GM21390 (cell line): Measurements from ENCODE around the gene SOCS1.

Experiments used
- ATAC-seq: cut with Tn5 transposase; IDR thresholded peaks from one replicate; pipeline ENCODE4 v1.9.1; 2021; ENCODE audit not compliant: unreplicated experiment

Gene SOCS1

DNA sequence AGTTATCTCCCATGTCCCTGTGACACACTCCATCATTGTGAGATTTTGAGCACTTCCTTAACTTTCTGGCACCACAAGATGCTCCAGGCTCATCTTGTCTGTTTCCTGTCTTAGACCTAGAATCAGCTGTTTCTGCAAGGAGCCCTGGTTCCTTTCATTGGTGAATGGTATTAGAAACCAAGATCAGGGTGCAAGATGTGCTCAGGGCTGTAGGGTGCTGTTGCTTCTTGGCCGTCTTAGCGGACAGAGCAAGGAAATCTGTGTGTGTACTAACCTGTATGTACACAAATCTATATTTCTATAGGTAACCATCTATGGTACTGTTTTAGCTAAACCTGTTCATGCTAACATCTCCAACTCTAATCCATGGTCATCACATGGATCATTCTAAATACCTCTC lies 33.2 kb upstream of the SOCS1 start:
- ATAC-seq = no peak

DNA sequence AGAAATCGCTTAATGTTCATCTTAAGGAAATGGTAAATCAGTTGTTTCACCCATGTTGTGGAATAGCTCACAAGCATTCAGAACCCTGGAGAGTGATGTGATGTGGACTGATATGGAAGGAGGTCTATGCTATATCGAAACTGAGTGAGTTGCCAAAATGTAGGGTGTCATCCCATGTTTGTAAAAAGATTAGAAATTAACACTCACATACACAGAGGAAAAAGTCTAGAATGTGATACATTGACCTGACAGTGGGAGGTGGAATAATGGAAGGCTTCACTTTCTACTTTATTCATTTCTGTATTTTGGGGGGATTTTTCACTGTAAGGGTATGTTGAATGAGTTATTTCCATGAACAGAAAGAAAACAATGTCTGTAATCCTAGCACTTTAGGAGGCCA lies 29.8 kb upstream of the SOCS1 start:
- ATAC-seq = no peak

DNA sequence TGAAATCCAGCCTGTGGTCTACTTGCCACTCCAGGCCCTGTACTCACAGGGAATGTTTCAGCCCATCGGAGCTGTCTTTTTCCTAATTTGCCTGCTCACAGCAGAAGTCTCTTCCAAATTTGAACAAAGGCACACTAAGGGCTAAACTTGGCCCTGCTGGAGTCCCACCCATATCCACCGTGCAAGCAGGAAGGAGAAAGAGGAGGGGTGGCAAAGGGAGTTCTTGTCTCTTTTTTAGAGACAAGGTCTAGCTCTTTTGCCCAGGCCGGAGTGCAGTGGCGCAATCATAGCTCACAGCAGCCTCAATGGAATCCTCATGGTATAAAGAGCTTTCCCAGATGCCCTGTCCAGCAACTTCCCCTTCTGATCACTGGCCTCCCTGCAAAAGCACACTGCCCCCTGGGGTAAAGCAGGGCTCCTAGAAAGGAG lies 27.8 kb upstream of the SOCS1 start:
- ATAC-seq = no peak

DNA sequence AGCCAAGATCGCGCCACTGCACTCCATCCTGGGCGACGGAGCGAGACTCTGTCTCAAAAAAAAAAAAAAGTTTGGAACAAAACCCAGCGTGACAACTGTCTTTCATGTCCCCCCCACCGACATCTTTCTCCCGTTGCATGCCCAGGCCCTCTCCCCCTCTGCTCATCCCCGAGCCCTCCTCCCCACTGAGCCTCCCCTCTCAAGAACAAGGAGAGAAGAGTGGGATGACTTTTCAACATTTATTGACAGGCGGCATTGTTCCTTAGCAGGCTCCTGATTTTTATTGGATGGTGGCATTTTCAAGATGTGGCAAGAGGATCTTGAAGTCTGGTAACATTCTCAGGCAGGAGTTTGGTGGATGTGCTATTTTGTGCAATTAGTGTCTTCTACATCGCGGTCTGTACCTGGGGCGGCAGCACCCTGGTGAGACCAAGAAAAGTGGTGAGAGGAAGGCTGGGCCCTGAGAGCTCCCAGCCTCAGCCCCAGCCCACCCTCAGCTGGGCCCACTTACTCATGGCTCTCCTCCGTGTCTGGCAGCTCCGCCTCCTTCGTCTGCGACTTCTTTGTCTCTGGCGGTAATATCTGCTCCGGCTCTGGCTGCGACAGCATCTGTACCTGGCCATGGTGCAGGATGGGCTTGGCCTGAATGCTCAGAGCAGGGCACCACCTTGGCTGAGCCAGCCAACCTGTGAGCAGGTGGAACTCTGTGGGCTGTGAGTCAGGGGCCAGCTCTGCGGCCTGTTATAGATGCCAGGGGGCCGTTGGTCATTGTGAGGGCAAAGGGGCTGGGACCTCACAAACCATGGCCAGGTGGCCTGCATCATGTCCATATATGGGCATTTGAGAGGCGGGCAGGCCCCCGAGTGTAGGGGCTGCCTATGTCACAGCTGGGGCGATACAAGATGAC lies 24.9 kb upstream of the SOCS1 start, which contains the start of gene PRM1:
Gene PRM1 (minus strand): TSS at position 715 of the 907 bp plus-strand sequence. CDS start 92 bp downstream, at position 623.
- ATAC-seq = no peak

- no peak for ATAC-seq
Measured at GRCh38 chr16:11278681-11279628, 23.0 kb upstream of the SOCS1 start.

- no peak for ATAC-seq
Measured at GRCh38 chr16:11277607-11278337, 21.8 kb upstream of the SOCS1 start.

GRCh38 chr16:11276896-11277593 lies 21.0 kb upstream of the SOCS1 start:
- ATAC-seq = no peak

- no peak for ATAC-seq
Measured at GRCh38 chr16:11276143-11276895, 20.3 kb upstream of the SOCS1 start, which contains the start of gene PRM2. PRM2 (minus strand) TSS chr16:11276480; CDS start chr16:11276370, 110 bp downstream.

- no peak for ATAC-seq
Measured at GRCh38 chr16:11274964-11275363, 19.0 kb upstream of the SOCS1 start.

GRCh38 chr16:11273721-11274324 lies 17.8 kb upstream of the SOCS1 start:
- ATAC-seq = no peak

DNA sequence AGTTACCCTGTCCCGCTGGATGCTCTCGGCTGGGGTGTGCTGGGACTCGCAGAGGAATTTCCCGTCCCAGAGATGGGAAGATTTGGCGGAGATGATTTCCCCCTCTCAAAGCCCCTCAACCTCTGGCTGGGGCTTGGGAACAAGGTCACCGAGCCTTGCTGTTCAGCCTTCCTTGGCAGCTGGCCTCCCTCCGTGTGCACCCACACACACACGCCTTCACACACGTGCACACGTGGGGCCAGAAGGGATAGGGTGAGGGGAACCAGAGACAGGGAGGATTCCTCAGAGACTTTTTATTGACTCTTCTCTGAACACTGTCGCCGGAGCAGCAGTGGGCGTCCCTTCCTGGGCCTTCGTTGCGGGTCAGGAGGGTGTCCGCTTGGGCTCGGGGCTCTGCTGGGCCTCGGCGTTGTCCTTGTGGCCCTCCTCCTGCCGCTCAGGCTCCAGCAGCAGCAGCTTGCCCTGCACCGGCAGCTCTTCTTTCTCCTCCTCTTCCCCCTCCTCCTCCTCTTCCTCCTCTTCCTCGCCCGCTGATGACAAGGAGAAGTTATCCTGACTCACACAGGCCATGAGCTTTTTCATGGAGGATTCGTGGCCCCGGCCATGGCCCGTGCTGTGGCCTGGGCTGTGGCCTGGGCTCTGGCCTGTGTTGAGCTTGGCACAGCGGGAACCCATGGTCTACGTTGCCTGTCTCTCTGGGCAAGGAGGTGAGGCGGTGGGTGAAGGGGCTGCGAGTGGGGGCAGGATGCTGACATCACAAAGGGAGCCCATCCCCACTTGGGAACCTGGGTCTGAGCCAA lies 17.1 kb upstream of the SOCS1 start, which contains the start of gene PRM3:
Gene PRM3 (minus strand): TSS at position 709 of the 800 bp plus-strand sequence. CDS start 34 bp downstream, at position 675.
- no peak for ATAC-seq

DNA sequence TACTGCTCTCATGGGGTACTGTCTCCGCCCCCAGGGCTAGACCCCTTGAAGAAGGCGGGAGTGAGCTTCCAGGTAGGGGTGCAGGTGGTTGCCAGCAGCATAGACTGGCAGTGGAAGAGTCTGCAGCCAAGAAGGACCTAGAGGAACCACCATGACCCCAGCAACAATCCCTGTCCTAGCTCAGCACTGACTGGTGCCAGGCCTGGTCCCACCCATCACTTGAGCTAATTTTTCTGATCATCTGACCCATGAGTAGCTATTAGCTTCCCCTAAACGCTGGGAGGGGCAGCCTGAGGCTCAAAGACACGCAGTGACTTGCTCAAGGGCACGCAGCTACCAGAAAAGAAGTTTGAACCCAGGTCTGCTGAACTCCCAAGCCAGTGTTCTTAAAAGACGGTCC lies 16.5 kb upstream of the SOCS1 start:
- ATAC-seq = no peak

DNA sequence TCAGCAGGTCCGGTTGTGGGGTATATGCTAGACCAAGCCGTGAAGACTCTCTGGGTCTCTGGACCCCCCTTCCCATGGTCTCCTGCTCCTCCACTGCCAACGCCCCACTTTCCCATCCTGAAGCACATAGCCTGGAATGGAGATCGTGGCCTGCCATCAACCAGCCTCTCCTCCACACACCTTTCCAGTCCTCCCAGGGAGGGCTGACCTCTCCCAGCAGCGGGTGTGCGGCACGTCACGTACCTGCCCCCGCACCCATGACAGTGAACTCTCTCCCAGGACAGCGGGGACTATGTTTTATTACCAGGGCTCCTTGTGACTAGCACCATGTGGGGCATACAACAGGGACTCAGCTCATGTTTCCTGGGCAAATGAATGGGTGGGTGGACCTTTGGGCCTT lies 15.6 kb upstream of the SOCS1 start:
- ATAC-seq = no peak

GRCh38 chr16:11270602-11271162 lies 14.7 kb upstream of the SOCS1 start:
- ATAC-seq = no peak

DNA sequence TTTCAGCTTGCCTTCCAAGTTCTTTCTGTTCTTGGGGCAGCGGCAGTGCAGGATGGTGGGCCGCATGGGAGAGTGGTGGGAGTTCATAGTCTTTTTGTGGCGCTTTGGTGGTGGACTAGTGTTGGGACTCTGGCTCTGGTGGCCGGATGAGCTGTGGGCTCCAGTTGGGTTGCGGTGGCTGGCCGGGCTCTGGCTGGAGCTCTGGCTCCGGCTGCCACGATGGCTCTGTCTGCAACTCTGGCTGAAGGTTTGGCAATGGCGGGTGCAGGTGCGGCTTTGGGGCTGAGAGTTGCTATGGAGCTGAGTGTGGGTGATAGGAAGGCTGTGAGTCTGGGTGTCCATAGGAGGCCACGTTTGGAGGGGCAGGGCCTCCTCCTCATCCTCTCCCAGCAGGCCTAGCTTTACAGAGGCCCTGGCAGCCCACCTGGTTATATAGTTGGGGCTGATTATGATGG lies 12.9 kb upstream of the SOCS1 start, which contains the start of gene TNP2:
Gene TNP2 (minus strand): TSS at position 405 of the 455 bp plus-strand sequence. CDS start 63 bp downstream, at position 342.
- no peak for ATAC-seq

DNA sequence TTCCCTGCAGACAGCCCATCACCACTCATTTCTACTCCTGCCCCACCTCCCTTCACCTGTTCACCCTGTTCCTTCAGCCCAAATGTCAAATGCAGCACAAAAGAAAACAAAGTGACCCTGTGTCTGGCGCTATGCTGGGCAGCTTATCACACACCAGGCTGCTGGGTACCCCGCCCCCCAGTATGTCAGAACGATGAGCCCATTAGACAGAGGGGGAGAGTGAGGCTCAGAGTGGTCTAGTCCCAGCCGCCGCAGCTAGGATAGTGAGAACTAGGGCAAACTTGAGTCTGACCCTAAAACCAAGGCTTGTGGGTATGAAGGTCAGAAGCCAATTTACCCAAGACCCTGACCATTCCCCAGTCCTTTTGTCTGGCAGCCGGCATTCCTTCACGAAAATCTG lies 9.1 kb upstream of the SOCS1 start:
- no peak for ATAC-seq

- ATAC-seq = no peak
Measured at GRCh38 chr16:11264155-11264832, 8.3 kb upstream of the SOCS1 start.
